Uterus (tissue), 2 donors: ENCODE results near the gene CCSER2.

Source experiments
- POLR2A ChIP-seq, 2 donors: fragments of 450-650 bp; IDR thresholded peaks; one replicate each; pipeline ENCODE4 v1.6.1; 2016; ENCODE audit warnings: antibody characterized with exemption in 2 of 2, mild to moderate bottlenecking in 1 of 2, moderate library complexity in 1 of 2
- TF ChIP-seq, protein P1 (sequence below), 4 experiments: fragments of 200-600 bp in 2 of 4; fragments of 450-650 bp in 2 of 4; sonication (generic) in 2 of 4; IDR thresholded peaks; one replicate each; pipeline ENCODE4 v1.5.1; 2016 to 2019; ENCODE audit warnings: antibody characterized with exemption in 4 of 4, mild to moderate bottlenecking in 2 of 4, moderate library complexity in 1 of 4

DNA sequence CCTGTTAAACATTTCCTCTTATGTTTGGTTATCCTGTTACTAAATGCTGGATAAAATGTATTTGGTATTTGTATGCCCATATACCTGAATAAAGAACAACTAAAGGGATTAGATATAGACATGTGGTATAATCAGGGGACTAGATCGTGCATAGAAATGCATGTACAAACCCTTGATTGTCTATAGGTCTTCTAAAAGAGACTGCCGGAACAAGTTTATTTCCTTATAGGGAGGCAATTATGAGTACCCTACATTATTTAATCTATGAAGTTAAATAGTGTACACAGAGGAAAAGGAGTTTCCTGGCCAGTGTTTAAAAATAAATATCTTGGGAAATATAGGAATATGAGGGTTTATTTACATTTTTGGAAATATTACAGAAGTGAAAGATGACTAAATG is 44.6 kb downstream of the CCSER2 start:
- TF ChIP-seq, protein P1, sequence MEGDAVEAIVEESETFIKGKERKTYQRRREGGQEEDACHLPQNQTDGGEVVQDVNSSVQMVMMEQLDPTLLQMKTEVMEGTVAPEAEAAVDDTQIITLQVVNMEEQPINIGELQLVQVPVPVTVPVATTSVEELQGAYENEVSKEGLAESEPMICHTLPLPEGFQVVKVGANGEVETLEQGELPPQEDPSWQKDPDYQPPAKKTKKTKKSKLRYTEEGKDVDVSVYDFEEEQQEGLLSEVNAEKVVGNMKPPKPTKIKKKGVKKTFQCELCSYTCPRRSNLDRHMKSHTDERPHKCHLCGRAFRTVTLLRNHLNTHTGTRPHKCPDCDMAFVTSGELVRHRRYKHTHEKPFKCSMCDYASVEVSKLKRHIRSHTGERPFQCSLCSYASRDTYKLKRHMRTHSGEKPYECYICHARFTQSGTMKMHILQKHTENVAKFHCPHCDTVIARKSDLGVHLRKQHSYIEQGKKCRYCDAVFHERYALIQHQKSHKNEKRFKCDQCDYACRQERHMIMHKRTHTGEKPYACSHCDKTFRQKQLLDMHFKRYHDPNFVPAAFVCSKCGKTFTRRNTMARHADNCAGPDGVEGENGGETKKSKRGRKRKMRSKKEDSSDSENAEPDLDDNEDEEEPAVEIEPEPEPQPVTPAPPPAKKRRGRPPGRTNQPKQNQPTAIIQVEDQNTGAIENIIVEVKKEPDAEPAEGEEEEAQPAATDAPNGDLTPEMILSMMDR (IDR thresholded peaks at IDR 0.05), result no peak
- TF ChIP-seq POLR2A (IDR thresholded peaks at IDR 0.05), result no peak
